HepG2 (cell line): Measurements from ENCODE around the gene ZNF225. TPM values are rescaled to one million over a fixed set of nuclear protein-coding genes. Genes with fewer than 3 reads are reported as not detected.

Experiments
- CC2D1A ChIP-seq: sonication (generic); formaldehyde crosslinking; IDR thresholded peaks from 2 replicates; pipeline ENCODE4 v1.8.1; 2023; ENCODE audit warnings: mild to moderate bottlenecking, missing genetic modification reagents
- CENPX ChIP-seq: sonication (generic); formaldehyde crosslinking; IDR thresholded peaks from 2 replicates; pipeline ENCODE4 v1.9.0; 2021; ENCODE audit warnings: mild to moderate bottlenecking, missing genetic modification reagents, moderate library complexity
- EHMT2 ChIP-seq: fragments of 200-600 bp; sonication (generic); IDR thresholded peaks from 2 replicates; pipeline ENCODE4 v1.7.0; 2017; ENCODE audit warnings: antibody characterized with exemption, low read depth, low read length, borderline replicate concordance
- KDM2A ChIP-seq: sonication (generic); formaldehyde crosslinking; IDR thresholded peaks from 2 replicates; pipeline ENCODE4 v1.4.0; 2020; ENCODE audit warnings: low read depth, missing genetic modification reagents, borderline replicate concordance
- KDM5A ChIP-seq: fragments of 200-600 bp; sonication (generic); IDR thresholded peaks from 2 replicates; pipeline ENCODE4 v1.7.0; 2018; ENCODE audit warnings: antibody characterized with exemption, mild to moderate bottlenecking, low read length, borderline replicate concordance
- NBN ChIP-seq: fragments of 450-650 bp; conservative IDR thresholded peaks from 2 replicates; pipeline ENCODE4 v1.6.1; 2017
- SIN3B ChIP-seq: fragments of 150-350 bp; IDR thresholded peaks from 2 replicates; pipeline ENCODE4 v1.6.1; 2014; ENCODE audit warnings: low read length
- STAT5B ChIP-seq: sonication (generic); formaldehyde crosslinking; IDR thresholded peaks from 2 replicates; pipeline ENCODE4 v1.4.0; 2020; ENCODE audit warnings: missing genetic modification reagents
- TAF15 ChIP-seq: fragments of 200-400 bp; formaldehyde crosslinking; IDR thresholded peaks from one replicate; pipeline ENCODE4 v1.6.1; 2018; ENCODE audit warnings: mild to moderate bottlenecking, low read depth, low read length; ENCODE audit not compliant: poor library complexity, severe bottlenecking
- ZNF274 ChIP-seq: sonication (generic); formaldehyde crosslinking; IDR thresholded peaks from 2 replicates; pipeline ENCODE4 v1.5.1; 2020; ENCODE audit warnings: mild to moderate bottlenecking, missing genetic modification reagents
- ZNF510 ChIP-seq: sonication (generic); formaldehyde crosslinking; IDR thresholded peaks from 2 replicates; pipeline ENCODE4 v1.4.0; 2020; ENCODE audit warnings: low read depth, mild to moderate bottlenecking, missing genetic modification reagents
- ZNF576 ChIP-seq: sonication (generic); formaldehyde crosslinking; IDR thresholded peaks from 2 replicates; pipeline ENCODE4 v1.4.0; 2020; ENCODE audit warnings: mild to moderate bottlenecking, missing genetic modification reagents
- ZNF605 ChIP-seq: sonication (generic); formaldehyde crosslinking; IDR thresholded peaks from 2 replicates; pipeline ENCODE4 v1.8.0; 2022; ENCODE audit warnings: mild to moderate bottlenecking, missing genetic modification reagents
- ZZZ3 ChIP-seq: sonication (generic); formaldehyde crosslinking; IDR thresholded peaks from 2 replicates; pipeline ENCODE4 v1.4.0; 2020; ENCODE audit warnings: missing genetic modification reagents, mild to moderate bottlenecking, borderline replicate concordance
- polyA plus RNA-seq, 8 experiments: library from polyadenylated mRNA; depleted of rRNA in 3 of 8; stranded (reverse) in 7 of 8; unstranded in 1 of 8; fragments of >200 nt; fragmentation: Illumina TruSeq in 4 of 8; extraction: Trizol in 4 of 8; gene quantifications; 2 replicates each; pipeline versions ENCODE4 v1.2.1 to v1.2.3, GENCODE V29; 2011 to 2016; ENCODE audit warnings: low read depth in 4 of 8, missing spikeins in 1 of 8, mixed read lengths in 1 of 8; ENCODE audit not compliant: insufficient read depth in 1 of 8
- total RNA-seq, 5 experiments: library from RNA; depleted of rRNA; stranded (reverse); fragments of >200 nt; fragmentation: Illumina TruSeq; extraction: Trizol; gene quantifications; 2 replicates each; pipeline ENCODE4 v1.2.3, GENCODE V29; 2016; ENCODE audit warnings: low read depth in 1 of 5
- TF ChIP-seq, protein P1 (sequence below): sonication (generic); formaldehyde crosslinking; IDR thresholded peaks from 2 replicates; pipeline ENCODE4 v1.4.0; 2020; ENCODE audit warnings: low read depth, mild to moderate bottlenecking, missing genetic modification reagents
- TF ChIP-seq, protein P2 (sequence below), 2 experiments: fragments of 450-650 bp in 1 of 2; sonication (generic) in 1 of 2; formaldehyde crosslinking in 1 of 2; IDR thresholded peaks; 2 replicates each; pipeline versions ENCODE4 v1.6.1 to v1.8.0; 2016 to 2022; ENCODE audit warnings: antibody characterized with exemption in 1 of 2, mild to moderate bottlenecking in 1 of 2, missing genetic modification reagents in 1 of 2
- TF ChIP-seq, protein P3 (sequence below): sonication (generic); formaldehyde crosslinking; IDR thresholded peaks from 2 replicates; pipeline ENCODE4 v1.8.1; 2023; ENCODE audit warnings: mild to moderate bottlenecking, missing genetic modification reagents

Gene ZNF225
- total and polyA plus RNA-seq, 2 of the 13 experiments (the other 11 are each of a cell fraction or from before 2014, with no cell fraction given): 0.87 to 3.3 TPM

DNA sequence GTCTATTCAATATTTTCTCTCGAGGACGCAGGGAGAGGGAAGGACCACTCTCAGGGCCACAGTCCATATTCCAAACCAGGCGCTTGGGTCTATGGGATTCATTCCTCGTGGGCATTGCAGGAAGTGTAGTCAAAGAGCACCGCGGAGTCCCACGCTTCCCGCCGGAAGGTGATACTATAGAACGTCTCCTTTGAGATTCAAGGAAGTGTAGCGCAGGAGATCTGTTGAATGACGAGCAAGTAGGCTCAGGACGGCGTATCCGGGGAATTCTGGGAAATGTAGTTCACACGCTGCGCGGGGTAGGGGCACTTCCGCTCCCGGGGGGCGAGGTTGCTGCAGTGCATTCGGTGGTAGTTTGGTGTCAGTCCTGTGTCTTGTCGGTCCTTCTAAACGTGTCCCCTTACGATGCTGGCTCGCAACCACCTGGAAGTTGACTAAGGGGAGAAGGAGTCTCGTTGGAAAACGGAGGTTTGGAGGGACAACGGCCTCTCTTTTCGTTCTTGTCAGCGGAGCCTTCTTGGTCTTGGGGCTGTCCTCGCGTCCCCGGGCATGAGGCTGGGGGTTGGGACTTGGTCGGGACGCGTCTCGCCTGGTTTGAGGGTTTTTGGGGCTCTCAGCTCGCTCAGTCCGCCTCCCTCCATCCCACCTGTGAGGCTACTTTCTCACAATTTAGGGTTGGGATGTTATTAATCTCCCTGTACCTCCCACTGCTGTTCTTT, 41.2 kb upstream of the ZNF225 start, which contains the start of gene ZNF284 (continued):
- TF ChIP-seq KDM5A (no peak; the same call in 1 of the 2 replicates), KDM2A (CRISPR knock-in tag) (peak; percentile 70; the same call in 1 of the 2 replicates), ZZZ3 (CRISPR knock-in tag) (no peak), ZNF576 (CRISPR knock-in tag) (no peak), CC2D1A (no peak), TAF15 (no peak), NBN (no peak), STAT5B (CRISPR knock-in tag) (no peak), ZNF510 (CRISPR knock-in tag) (no peak), SIN3B (no peak), ZNF274 (CRISPR knock-in tag) (peak; percentile 51; the same call in 1 of the 2 replicates), EHMT2 (no peak), CENPX (CRISPR knock-in tag) (no peak), ZNF605 (CRISPR knock-in tag) (no peak)
- TF ChIP-seq, protein P1, sequence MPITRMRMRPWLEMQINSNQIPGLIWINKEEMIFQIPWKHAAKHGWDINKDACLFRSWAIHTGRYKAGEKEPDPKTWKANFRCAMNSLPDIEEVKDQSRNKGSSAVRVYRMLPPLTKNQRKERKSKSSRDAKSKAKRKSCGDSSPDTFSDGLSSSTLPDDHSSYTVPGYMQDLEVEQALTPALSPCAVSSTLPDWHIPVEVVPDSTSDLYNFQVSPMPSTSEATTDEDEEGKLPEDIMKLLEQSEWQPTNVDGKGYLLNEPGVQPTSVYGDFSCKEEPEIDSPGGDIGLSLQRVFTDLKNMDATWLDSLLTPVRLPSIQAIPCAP: no peak
- TF ChIP-seq, protein P2, sequence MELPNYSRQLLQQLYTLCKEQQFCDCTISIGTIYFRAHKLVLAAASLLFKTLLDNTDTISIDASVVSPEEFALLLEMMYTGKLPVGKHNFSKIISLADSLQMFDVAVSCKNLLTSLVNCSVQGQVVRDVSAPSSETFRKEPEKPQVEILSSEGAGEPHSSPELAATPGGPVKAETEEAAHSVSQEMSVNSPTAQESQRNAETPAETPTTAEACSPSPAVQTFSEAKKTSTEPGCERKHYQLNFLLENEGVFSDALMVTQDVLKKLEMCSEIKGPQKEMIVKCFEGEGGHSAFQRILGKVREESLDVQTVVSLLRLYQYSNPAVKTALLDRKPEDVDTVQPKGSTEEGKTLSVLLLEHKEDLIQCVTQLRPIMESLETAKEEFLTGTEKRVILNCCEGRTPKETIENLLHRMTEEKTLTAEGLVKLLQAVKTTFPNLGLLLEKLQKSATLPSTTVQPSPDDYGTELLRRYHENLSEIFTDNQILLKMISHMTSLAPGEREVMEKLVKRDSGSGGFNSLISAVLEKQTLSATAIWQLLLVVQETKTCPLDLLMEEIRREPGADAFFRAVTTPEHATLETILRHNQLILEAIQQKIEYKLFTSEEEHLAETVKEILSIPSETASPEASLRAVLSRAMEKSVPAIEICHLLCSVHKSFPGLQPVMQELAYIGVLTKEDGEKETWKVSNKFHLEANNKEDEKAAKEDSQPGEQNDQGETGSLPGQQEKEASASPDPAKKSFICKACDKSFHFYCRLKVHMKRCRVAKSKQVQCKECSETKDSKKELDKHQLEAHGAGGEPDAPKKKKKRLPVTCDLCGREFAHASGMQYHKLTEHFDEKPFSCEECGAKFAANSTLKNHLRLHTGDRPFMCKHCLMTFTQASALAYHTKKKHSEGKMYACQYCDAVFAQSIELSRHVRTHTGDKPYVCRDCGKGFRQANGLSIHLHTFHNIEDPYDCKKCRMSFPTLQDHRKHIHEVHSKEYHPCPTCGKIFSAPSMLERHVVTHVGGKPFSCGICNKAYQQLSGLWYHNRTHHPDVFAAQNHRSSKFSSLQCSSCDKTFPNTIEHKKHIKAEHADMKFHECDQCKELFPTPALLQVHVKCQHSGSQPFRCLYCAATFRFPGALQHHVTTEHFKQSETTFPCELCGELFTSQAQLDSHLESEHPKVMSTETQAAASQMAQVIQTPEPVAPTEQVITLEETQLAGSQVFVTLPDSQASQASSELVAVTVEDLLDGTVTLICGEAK (IDR thresholded peaks at IDR 0.05): 0 out of 2 replicates have a peak, but pooled peaks have one; percentile 28
- TF ChIP-seq, protein P2 (CRISPR knock-in tag; IDR thresholded peaks at IDR 0.05): 0 out of 2 replicates have a peak, but pooled peaks have one; percentile 50
- TF ChIP-seq, protein P3, sequence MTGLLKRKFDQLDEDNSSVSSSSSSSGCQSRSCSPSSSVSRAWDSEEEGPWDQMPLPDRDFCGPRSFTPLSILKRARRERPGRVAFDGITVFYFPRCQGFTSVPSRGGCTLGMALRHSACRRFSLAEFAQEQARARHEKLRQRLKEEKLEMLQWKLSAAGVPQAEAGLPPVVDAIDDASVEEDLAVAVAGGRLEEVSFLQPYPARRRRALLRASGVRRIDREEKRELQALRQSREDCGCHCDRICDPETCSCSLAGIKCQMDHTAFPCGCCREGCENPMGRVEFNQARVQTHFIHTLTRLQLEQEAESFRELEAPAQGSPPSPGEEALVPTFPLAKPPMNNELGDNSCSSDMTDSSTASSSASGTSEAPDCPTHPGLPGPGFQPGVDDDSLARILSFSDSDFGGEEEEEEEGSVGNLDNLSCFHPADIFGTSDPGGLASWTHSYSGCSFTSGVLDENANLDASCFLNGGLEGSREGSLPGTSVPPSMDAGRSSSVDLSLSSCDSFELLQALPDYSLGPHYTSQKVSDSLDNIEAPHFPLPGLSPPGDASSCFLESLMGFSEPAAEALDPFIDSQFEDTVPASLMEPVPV (CRISPR knock-in tag): no peak
